C4-2B (cell line): ENCODE results near the gene CHP1.

ENCODE experiments used
- ZFX ChIP-seq: fragments of 450-650 bp; IDR thresholded peaks from 2 replicates; pipeline ENCODE4 v1.6.1; 2017
- TF ChIP-seq, protein P1 (sequence below): fragments of 450-650 bp; conservative IDR thresholded peaks from 2 replicates; pipeline ENCODE4 v1.5.1; 2017; ENCODE audit warnings: mild to moderate bottlenecking

DNA sequence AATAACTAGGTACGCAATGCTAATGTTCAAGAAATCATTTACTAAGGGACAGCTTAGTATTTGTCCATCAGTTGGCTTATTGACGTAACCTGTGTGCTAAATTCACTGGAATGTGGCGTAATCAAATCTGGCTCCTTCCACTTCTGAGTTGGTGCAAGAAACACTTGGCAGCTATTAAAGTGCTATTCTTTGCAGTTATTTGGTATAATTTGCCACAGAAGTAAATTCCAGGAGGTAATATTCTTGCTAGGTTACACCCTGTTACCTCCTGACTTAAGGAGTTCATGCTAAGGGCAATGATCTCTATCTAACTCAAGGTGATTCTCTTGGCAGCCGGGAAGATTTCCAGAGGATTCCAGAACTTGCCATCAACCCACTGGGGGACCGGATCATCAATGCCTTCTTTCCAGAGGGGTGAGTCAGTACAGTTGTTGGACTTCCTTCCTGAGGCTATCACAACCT, 25.5 kb downstream of the CHP1 start:
- TF ChIP-seq, protein P1, sequence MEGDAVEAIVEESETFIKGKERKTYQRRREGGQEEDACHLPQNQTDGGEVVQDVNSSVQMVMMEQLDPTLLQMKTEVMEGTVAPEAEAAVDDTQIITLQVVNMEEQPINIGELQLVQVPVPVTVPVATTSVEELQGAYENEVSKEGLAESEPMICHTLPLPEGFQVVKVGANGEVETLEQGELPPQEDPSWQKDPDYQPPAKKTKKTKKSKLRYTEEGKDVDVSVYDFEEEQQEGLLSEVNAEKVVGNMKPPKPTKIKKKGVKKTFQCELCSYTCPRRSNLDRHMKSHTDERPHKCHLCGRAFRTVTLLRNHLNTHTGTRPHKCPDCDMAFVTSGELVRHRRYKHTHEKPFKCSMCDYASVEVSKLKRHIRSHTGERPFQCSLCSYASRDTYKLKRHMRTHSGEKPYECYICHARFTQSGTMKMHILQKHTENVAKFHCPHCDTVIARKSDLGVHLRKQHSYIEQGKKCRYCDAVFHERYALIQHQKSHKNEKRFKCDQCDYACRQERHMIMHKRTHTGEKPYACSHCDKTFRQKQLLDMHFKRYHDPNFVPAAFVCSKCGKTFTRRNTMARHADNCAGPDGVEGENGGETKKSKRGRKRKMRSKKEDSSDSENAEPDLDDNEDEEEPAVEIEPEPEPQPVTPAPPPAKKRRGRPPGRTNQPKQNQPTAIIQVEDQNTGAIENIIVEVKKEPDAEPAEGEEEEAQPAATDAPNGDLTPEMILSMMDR, result no peak
- no peak for TF ChIP-seq ZFX
